HCT116 (cell line): ENCODE results near the gene XPA. TPM values are rescaled to one million over a fixed set of nuclear protein-coding genes. Genes with fewer than 3 reads are reported as not detected.
"Not testable (repeated sequence)": the region's sequence is repeated elsewhere in the genome, so short reads cannot be mapped to it uniquely, and the experiment has no call there.

Experiments used
- ATAC-seq: fragments of 200-7000 bp; cut with Tn5 transposase; 2 replicates; pipeline ENCODE4 v1.9.1; 2020; ENCODE audit warnings: mild to moderate bottlenecking, moderate library complexity
- BruUV-seq: library from RNA; stranded (reverse); fragments of 400-500 nt; replicated peaks from 2 replicates; lab custom pipeline; 2021; lab: Mats Ljungman, UMichigan
- CTCF ChIA-PET: fragments of 300-600 bp; sonication (Branson Sonifier 250); formaldehyde crosslinking; loops from one replicate; lab custom pipeline; 2021; ENCODE audit warnings: antibody characterized with exemption; lab: Charles Lee
- POLR2A ChIA-PET: fragments of 300-600, 350-600 bp; sonication (Branson Sonifier 250); formaldehyde crosslinking; loops from one replicate; lab custom pipeline; 2021; ENCODE audit warnings: antibody characterized with exemption; lab: Charles Lee
- RAD21 ChIA-PET, 2 experiments: fragments of 300-600 bp; sonication (Branson Sonifier 250); formaldehyde crosslinking; loops; one replicate each; lab custom pipeline; 2023; ENCODE audit warnings: low total read pairs in 2 of 2; ENCODE audit not compliant: uncharacterized antibody in 2 of 2, unreplicated experiment in 2 of 2, low non-redundant PET in 1 of 2; lab: Charles Lee
- DNase-seq: peaks from one replicate; pipeline ENCODE4 v3.0.0-alpha.2; 2010; ENCODE audit warnings: low read depth, low spot score
- H2AFZ ChIP-seq: fragments of 200-600 bp; shearing (Covaris generic), sonication (generic); 2 replicates; pipeline ENCODE4 v1.6.1; 2017; ENCODE audit warnings: low read depth, mixed run types, mixed read lengths, antibody characterized with exemption, low read length; ENCODE audit not compliant: poor library complexity, severe bottlenecking
- H3K27ac ChIP-seq: 2 replicates; pipeline ENCODE4 v1.5.1; 2012; ENCODE audit warnings: low read depth, low read length
- H3K27me3 ChIP-seq: fragments of 200-600 bp; sonication (generic); 2 replicates; pipeline ENCODE4 v1.6.1; 2016; ENCODE audit warnings: mixed run types, low read length, mixed read lengths; ENCODE audit not compliant: insufficient read depth
- H3K36me3 ChIP-seq, 2 experiments: fragments of 200-500 bp in 1 of 2; fragments of 200-600 bp in 1 of 2; sonication (Bioruptor generic) in 1 of 2; sonication (generic) in 1 of 2; 2 replicates each; pipeline versions ENCODE4 v1.5.1 to v1.6.1; 2014 to 2016; ENCODE audit warnings: low read length in 2 of 2, inconsistent platforms in 1 of 2, mixed read lengths in 1 of 2, mixed run types in 1 of 2; ENCODE audit not compliant: insufficient read depth in 2 of 2, control insufficient read depth in 1 of 2
- H3K4me1 ChIP-seq, 2 experiments: fragments of 200-600 bp in 1 of 2; sonication (generic) in 1 of 2; 2 replicates each; pipeline versions ENCODE4 v1.5.1 to v1.6.1; 2012 to 2017; ENCODE audit warnings: low read length in 2 of 2, inconsistent platforms in 1 of 2, mild to moderate bottlenecking in 1 of 2, mixed read lengths in 1 of 2, mixed run types in 1 of 2, moderate library complexity in 1 of 2; ENCODE audit not compliant: insufficient read depth in 2 of 2, control insufficient read depth in 1 of 2
- H3K4me2 ChIP-seq: fragments of 200-600 bp; sonication (generic); 2 replicates; pipeline ENCODE4 v1.6.1; 2017; ENCODE audit warnings: mixed run types, low read length, mixed read lengths
- H3K4me3 ChIP-seq, 2 experiments: fragments of 200-600 bp in 1 of 2; sonication (generic) in 1 of 2; replicated peaks in 1 of 2; 2 replicates each; pipeline ENCODE4 v1.5.1; 2011 to 2016; ENCODE audit warnings: low read length in 2 of 2, control low read depth in 1 of 2, low read depth in 1 of 2, mild to moderate bottlenecking in 1 of 2, mixed read lengths in 1 of 2, mixed run types in 1 of 2
- H3K79me2 ChIP-seq: fragments of 200-600 bp; sonication (generic); 2 replicates; pipeline ENCODE4 v1.6.1; 2017; ENCODE audit warnings: mild to moderate bottlenecking, mixed run types, low read length, moderate library complexity, mixed read lengths; ENCODE audit not compliant: insufficient read depth
- H3K9ac ChIP-seq: fragments of 200-600 bp; sonication (generic); 2 replicates; pipeline ENCODE4 v1.6.1; 2016; ENCODE audit warnings: low read length, mixed read lengths
- H3K9me2 ChIP-seq: fragments of 200-600 bp; sonication (generic), shearing (Covaris generic); 2 replicates; pipeline ENCODE4 v1.6.1; 2017; ENCODE audit warnings: mixed run types, mild to moderate bottlenecking, moderate library complexity; ENCODE audit not compliant: insufficient read depth
- H3K9me3 ChIP-seq, 2 experiments: fragments of 200-500 bp in 1 of 2; fragments of 200-600 bp in 1 of 2; sonication (Bioruptor generic) in 1 of 2; sonication (generic) in 1 of 2; 2 replicates each; pipeline ENCODE4 v1.6.1; 2014 to 2017; ENCODE audit warnings: low read length in 2 of 2, mixed read lengths in 2 of 2, inconsistent platforms in 1 of 2, low read depth in 1 of 2, mild to moderate bottlenecking in 1 of 2, mixed run types in 1 of 2, moderate library complexity in 1 of 2; ENCODE audit not compliant: control insufficient read depth in 1 of 2, insufficient read depth in 1 of 2
- H4K20me1 ChIP-seq: fragments of 200-600 bp; sonication (generic), shearing (Covaris generic); 2 replicates; pipeline ENCODE4 v1.6.1; 2017; ENCODE audit warnings: mixed run types, mild to moderate bottlenecking, moderate library complexity; ENCODE audit not compliant: insufficient read depth
- ATF3 ChIP-seq: IDR thresholded peaks from 2 replicates; pipeline ENCODE4 v1.6.1; 2012
- CBX3 ChIP-seq: IDR thresholded peaks from 2 replicates; pipeline ENCODE4 v1.6.1; 2012; ENCODE audit warnings: low read depth
- CTCF ChIP-seq, 3 experiments: fragments of 200-600 bp in 1 of 3; sonication (generic) in 1 of 3; IDR thresholded peaks in 2 of 3; conservative IDR thresholded peaks in 1 of 3; 2 replicates each; pipeline ENCODE4 v1.5.1; 2012 to 2017; ENCODE audit warnings: low read depth in 2 of 3, low read length in 2 of 3, antibody characterized with exemption in 1 of 3, borderline replicate concordance in 1 of 3, control low read depth in 1 of 3, mild to moderate bottlenecking in 1 of 3, mixed read lengths in 1 of 3, mixed run types in 1 of 3, moderate library complexity in 1 of 3; ENCODE audit not compliant: insufficient read depth in 1 of 3
- EZH2 ChIP-seq: fragments of 200-600 bp; sonication (generic); IDR thresholded peaks from 2 replicates; pipeline ENCODE4 v1.6.1; 2017; ENCODE audit warnings: antibody characterized with exemption, mixed run types
- FOSL1 ChIP-seq: IDR thresholded peaks from 2 replicates; pipeline ENCODE4 v1.6.1; 2012; ENCODE audit warnings: low read depth
- MAX ChIP-seq: IDR thresholded peaks from 2 replicates; pipeline ENCODE4 v1.6.1; 2012
- TCF7L2 ChIP-seq: IDR thresholded peaks from 2 replicates; pipeline ENCODE4 v1.7.0; 2011; ENCODE audit warnings: borderline replicate concordance, inconsistent platforms; ENCODE audit not compliant: insufficient read depth, insufficient read length; ENCODE audit errors: extremely low read depth
- YY1 ChIP-seq: IDR thresholded peaks from 2 replicates; pipeline ENCODE4 v1.6.1; 2011; ENCODE audit warnings: low read length, low read depth, moderate library complexity, mild to moderate bottlenecking; ENCODE audit not compliant: insufficient replicate concordance; ENCODE audit errors: extremely low read depth
- ZBTB33 ChIP-seq: IDR thresholded peaks from 2 replicates; pipeline ENCODE4 v1.6.1; 2011; ENCODE audit warnings: mild to moderate bottlenecking, low read length, moderate library complexity; ENCODE audit not compliant: insufficient replicate concordance; ENCODE audit errors: extremely low read depth
- intact Hi-C: fragments of 100-400 bp; cut with micrococcal nuclease; formaldehyde crosslinking; loops from 2 replicates; pipeline ENCODE4 v1.10.0; 2022
- total RNA-seq: library from RNA; stranded (reverse); gene quantifications from one replicate; pipeline ENCODE4 v1.2.1, GENCODE V29; 2021; ENCODE audit not compliant: unreplicated experiment

Gene XPA
- total RNA-seq, 1 experiment from 2014 or later, result 9.3 TPM

GRCh38 chr9:97703437-97704344, 6.6 kb upstream of the XPA start (continued):
- TF ChIP-seq CTCF (IDR thresholded peaks at IDR 0.05 in 2 of 3, conservative IDR thresholded peaks at IDR 0.05 in 1 of 3; ENCODE audit: borderline replicate concordance in 1 of 3, insufficient read depth in 1 of 3, low read depth in 2 of 3, low read length in 2 of 3) (no peak), CBX3 (peak; percentile 65; the same call in 1 of the 2 replicates), TCF7L2 (no peak), MAX (peak; percentile 83), ATF3 (no peak; the same call in 1 of the 2 replicates), ZBTB33 (no peak), FOSL1 (peak; percentile 80), EZH2 (no peak), YY1 (peak; percentile 43)
- TF ChIP-seq, all 23 proteins: peak for 9

GRCh38 chr9:97699824-97700223, 2.7 kb upstream of the XPA start:
- Histone ChIP-seq H3K4me1 (peaks cover 37 to 59% of the 10 kb centered on the region in 2 experiments), H3K79me2 (peaks cover 20% of the 10 kb centered on the region)
- H3K9me3 ChIP-seq, POLR2A ChIA-PET, H3K36me3 ChIP-seq, H3K4me2 ChIP-seq, RAD21 ChIA-PET, H4K20me1 ChIP-seq, BruUV-seq, H3K27me3 ChIP-seq, CTCF ChIA-PET, H3K27ac ChIP-seq, H2AFZ ChIP-seq, H3K4me3 ChIP-seq, DNase-seq, intact Hi-C loops, H3K9me2 ChIP-seq, H3K9ac ChIP-seq, ATAC-seq: not testable (repeated sequence)

- CTCF ChIA-PET, H3K27me3 ChIP-seq, ATAC-seq, intact Hi-C loops, RAD21 ChIA-PET, H2AFZ ChIP-seq, H4K20me1 ChIP-seq, H3K9me3 ChIP-seq, BruUV-seq, H3K4me2 ChIP-seq, H3K27ac ChIP-seq, POLR2A ChIA-PET, H3K36me3 ChIP-seq, H3K9ac ChIP-seq, H3K9me2 ChIP-seq, H3K4me3 ChIP-seq, DNase-seq: not testable (repeated sequence)
- peaks cover 32 to 54% of the 10 kb centered on the region in 2 experiments for H3K4me1 ChIP-seq
- peaks cover 25% of the 10 kb centered on the region for H3K79me2 ChIP-seq
These were observed 2.1 kb upstream of the XPA start for GRCh38 chr9:97699281-97699680.
